NOMO-1 treated with dmso at 0.1 percent for 144 hours (cell line): ENCODE data around the gene IL17REL.

Experiments
- DNase-seq: peaks from one replicate; lab custom pipeline; 2025; ENCODE audit not compliant: unreplicated experiment; lab: John Stamatoyannopoulos, UW

Gene IL17REL

DNA sequence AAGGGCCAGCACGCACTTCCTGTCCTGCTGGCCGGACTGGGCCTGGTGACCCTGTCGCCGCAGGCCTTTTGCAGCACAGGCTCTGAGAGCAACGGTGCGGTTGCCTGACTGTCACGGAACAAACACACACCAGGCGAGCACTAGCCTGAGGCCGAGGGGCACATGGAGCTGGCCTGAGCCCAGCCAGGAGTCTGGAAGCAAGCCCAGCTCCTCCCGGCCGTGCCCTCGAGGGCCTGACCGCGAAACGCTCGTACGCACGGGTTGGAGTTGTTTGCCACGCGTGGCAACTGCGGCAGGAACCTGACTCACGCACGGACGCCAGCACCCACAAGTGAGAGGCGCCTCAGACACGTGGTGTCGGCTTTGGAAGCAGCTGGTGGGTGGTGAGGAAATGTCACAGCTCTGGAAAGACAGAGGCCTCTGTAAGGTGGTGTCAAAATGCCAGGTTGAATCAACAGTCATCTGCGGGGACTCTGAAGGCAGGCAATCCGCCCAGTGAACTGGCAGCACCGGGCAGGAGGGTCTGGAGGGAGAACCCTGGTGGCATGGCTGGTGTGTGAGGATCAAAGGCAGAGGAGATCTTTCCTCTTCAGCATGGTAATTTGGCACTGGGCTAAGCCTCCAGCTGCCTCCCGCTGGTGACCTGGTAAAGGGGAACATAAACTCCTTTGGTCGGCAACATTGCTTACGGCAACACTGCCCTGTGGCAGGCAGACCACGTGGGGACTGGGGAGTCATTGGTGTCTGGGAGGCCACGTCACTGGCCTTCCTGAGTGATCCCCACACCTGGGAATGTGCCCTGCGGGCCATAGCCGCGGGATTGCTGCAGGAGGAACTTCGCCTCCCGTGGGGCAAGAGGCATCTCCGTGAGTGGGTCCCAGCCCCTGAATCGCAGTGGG, 15.3 kb upstream of the IL17REL start:
- no peak for DNase-seq

DNA sequence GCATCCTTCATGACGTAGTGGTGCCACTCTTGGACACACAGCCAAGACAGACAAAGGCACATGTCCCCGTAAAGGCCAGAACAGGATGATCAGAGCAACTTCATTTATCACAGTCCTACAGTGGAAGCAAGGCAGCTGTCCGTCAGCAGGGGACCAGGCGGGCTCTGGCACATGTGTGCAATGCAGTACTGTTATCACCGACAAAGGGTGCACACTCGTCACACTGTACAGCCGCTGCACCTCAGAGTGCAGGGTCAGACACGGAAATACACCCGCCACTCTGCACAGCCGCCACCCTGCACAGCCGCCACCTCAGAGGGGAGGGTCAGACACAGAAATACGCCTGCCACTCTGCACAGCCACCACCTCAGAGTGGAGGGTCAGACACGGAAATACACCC, 13.4 kb upstream of the IL17REL start:
- no peak for DNase-seq

DNA sequence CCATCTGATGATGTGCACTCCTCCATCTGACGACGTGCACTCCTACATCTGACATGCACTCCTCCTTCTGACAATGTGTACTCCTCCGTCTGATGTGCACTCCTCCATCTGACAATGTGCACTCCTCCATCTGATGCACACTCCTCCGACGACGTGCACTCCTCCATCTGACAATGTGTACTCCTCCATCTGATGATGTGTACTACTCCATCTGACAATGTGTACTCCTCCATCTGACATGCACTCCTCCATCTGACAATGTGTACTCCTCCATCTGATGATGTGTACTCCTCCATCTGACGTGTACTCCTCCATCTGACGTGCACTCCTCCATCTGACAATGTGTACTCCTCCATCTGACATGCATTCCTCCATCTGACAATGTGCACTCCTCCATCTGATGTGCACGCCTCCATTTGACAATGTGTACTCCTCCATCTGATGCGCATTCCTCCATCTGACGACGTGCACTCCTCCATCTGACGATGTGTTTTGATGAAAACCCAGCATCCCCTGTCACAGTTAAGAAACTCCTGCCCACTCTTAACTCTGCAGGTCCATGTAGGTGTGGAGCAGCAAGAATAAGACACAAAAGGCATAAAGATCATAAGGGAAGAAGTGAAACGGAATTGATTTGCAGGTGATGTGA, 9.7 kb upstream of the IL17REL start:
- no peak for DNase-seq

DNA sequence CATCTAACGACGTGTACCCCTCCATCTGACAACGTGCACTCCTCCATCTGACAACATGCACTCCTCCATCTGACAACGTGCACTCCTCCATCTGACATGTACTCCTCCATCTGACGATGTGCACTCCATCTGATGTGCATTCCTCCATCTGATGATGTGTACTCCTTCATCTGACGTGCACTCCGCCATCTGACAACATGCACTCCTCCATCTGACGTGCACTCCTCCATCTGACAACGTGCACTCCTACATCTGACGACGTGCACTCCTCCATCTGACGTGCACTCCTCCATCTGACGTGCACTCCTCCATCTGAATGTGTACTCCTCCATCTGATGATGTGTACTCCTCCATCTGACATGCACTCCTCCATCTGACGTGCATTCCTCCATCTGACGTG, 8.0 kb upstream of the IL17REL start:
- no peak for DNase-seq

DNA sequence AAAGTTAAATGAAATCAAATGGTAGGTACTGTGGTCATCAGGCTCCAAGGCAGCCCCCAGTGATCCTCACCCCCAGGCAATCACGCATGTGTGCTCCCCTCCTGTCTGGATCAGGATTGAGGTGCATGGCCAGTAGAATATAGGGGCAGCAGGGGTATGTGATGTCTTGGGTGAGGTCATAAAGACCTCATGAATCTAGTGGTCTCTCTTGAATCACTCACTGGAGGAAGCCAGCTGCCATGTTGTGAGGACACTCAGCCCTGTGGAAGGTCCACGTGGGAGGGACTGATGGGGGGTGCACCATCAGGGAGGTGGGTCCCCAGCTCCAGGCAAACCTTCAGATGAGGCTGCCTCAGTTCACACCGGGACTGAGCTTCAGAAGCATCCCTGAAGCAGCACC, 6.8 kb upstream of the IL17REL start:
- no peak for DNase-seq

DNA sequence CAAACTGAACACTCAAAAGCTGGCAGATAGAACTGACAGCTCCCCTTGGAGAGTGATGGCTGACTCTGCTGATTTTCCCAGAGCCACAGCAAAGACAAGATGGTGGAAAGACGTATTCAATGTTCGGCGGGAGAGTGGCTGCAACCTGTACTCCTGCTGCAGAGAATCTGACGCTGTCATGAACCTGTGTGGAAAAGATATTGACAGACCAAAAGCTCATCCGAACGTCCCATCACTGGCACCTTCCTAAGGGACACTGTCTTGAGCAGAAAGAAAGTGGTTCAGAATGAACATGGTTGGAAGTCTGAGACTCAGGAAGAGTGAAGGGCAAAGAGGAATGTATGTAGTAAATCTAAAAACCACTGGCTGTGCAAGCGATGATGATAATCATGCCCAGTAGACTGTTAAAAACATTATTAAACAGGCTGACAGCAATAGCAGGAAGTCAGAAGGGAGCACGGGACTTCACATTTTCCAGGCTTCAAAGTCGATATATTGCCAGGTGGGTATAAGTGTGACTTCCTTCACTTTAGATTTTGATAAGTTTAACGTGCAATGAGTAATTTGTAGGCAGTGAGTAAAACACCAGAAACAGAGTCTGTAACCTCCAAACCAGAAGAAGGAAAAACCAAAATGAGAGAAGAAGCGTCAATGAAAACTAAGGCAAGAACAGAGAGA, 6.2 kb upstream of the IL17REL start:
- DNase-seq = no peak

DNA sequence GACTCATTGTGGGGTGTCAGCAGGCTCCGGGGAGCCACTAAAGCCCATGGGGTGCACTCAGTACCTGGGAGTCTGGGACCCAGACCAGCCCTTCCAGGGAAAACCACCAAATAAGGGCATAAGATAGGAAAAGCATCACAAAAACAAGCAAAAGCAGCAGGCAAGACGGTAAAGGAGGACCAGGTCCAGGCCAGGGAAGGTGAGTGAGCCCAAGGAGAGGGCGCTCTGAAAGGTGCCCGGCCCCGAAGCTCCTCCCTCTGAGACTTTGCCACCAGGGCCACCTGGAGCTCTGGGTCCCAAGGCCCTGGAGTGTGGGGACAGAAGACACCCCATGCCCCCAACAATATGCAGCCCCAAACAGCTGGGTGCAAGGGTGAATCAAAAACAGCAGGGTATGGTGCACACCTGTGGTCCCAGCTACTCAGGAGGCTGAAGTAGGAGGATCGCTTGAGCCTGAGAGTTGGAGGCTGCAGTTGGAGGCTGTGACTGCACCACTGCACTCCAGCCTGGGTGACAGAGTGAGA, 5.2 kb upstream of the IL17REL start:
- no peak for DNase-seq

DNA sequence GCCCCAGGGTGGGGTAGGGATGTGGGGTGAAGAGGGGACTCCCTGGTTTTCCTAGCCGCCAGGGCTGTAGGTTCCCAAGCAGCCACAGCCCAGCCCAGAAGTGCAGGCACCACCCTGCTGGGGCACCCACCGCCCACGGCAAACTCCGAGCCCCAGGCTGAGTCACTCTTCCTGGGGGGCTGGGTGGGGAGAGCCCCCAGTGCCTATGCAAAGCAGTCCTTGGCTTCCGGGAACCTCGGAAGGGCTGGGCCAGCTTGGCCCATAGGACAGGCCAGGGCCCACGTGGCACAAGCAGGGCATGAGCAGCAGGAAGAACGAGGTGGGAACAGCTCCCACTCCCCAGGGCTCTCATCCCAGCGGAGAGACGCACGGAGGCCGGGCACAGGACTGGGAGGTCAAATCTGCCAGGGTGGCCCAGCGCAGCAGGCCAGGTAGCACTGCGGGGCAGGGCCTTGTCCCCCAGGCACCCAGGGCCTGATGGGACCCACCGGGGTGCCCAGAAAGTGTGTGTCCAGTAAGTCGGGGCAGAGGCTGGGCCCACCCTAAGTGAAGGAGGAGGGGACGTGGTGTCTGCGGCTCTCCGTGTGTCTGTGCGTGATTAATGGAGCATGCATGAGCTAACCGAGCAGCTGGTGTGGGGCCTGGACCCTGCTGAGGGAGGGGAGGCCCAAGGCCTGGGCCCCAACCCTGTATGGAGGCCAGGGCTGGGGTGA, 4.6 kb upstream of the IL17REL start:
- no peak for DNase-seq

DNA sequence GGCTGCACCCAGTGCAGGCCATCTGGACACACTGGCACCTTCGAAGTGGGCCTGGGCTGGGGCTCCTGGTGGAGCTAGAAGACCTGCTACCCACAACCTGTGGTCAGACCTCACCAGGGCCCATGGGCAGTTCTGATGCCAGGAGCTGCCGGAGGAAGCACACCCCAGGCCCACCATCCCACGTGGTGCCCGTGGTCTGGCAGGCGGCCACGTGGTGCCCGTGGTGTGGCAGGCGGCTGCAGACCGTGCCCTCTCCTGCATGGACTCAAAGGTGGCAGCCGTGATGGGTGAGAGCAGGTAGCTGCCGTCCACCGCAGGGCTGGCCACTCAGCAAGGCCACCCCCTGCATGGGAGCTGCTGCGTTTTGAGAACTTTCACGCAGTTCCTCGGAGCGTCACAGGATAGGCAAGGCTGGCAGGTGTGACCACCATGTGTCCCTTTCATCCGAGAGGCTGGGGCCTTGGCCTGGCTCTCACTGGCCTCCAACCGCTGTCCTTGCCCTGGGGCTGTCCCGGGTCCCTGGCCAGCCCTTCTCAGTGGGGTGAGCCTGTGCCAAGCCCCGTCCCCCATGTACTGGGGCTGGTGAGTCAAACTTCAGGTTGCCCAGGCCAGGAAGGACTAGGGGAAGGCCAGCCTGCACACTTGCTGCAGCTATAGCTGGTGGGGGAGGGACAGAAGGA, 3.9 kb upstream of the IL17REL start:
- DNase-seq = no peak

DNA sequence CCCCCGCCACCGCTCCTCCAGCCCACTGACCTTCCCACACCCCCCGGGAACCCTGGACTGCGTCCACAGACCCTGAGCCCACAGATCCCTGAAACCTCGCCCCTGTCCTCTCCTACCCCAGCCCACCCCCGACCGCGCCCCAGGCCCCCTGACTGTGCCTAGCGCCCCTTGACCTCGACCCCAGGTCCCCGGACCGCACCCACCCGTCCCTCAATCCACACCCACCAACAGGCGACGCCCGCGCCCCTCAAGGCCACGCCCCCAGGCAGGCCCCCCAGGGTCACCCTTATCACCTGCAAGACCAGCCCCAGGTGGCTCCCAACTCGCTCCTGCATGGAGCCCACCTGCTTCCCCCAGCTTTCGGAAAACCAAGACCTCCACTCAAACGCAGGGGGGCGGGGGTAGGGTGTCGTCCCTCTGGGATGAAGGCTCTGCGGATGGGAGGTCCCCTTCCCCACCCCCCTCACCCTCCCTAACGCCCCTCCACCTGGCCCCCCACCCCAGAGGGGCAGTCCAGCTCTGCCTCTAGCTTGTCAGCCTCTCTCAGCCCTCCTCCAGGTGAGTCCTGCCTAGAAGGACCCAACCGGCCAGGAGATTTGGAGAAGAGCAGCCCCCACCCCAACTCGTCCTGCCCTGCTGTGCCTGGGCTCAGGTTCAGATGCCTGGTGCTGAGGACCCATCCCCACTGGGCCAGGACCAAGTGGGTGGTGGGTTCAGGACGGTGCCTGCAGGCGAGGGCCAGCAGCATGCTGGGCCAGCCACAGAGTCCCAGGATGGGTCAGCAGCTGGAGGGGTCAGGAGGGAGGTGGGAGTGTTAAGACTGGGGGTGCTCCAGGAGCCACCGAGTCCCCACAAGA, 3.1 kb upstream of the IL17REL start:
- no peak for DNase-seq

DNA sequence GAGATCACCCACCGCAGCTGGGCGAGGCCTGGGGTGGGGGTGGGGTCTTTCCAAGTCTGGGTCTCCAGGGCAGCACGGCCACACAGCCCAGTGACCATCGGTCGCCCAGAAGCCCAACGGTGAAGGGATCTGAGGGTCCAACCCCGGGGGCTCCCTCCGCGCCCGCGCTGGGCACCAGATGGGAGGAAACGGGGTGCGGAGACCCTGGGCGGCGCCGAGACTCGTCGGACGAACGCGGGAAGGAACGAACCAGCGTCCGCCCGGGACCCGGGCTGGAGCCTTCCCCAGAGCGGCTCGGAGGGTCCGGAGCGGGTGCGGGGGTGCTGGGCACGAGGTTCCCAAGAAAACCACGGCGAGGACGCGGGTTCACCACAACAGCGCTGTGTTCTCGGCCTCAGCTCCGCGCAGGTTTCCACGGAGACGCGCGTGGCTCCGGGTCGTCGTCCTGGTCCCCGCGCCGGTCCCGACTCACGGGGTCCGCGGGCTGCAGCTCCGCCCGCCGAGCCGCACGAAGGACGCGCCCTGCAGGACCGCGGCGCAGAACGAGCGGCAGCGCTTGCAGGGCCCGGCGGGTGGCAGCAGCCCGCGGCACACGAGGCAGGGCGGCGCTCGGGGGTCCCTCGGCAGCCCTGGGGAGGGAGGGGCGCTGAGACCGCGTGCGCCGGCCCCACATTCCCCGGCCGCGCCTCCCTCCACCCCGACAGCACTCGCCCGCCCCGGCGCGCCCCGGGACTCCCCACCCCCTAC, 2.3 kb upstream of the IL17REL start:
- no peak for DNase-seq

DNA sequence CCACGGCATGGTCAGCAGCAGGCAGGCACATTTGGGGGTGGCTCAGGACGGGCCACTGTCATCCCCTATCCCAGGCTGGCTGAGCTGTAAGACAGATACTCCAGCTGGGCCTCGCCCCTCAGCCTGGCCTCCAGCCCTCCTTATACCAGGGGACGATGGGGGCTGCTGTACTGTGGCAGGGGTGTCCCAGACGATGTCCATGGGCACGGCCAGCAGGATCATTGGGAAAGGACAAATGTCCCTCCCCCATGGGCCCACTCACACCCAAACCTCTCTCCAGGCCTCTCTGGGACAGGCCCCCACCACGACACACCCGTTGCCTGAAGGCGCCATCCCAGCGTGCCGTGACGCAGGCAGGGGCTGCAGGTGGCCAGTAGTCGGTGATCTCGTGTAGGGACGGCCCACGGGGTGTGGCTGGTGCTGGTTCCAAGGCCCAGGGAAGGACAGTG, 1.5 kb upstream of the IL17REL start:
- no peak for DNase-seq

DNA sequence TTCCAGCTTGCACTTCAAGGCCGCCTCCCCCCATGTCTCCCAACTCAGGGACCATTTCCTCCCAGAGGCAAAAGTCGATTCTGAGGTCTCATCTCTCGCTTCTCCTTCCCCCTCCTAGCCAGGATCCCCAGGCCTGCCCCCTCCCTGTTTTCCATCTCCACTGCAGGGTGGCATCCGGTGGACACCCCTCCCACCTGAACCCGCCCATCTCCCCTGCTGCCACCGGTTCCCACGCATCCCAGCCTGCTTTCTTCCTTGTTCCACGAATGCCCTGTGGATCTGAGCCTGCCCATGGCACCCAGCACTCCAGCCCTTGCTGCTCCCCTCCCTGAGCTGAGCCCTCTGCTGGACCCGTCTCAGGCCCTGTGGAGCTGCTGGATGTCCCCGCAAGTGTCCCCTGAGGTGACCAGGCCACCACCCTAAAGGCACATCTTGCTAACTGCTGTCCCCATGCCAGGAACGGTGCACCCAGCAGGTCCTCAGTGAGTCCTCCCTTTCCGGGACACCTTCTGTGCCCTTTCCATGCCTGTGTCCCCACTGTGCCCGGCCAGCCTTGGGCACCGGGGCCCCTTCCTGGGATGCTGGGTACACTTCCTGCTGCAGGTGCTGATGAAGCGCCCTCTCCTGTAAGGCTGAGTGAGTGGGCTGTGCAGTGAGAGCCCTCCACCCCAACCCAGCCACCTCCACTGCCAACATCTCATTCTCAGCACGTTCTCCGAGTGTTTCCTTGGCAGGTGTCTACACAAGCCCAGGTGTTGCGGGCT, 936 bp downstream of the IL17REL start:
- no peak for DNase-seq

DNA sequence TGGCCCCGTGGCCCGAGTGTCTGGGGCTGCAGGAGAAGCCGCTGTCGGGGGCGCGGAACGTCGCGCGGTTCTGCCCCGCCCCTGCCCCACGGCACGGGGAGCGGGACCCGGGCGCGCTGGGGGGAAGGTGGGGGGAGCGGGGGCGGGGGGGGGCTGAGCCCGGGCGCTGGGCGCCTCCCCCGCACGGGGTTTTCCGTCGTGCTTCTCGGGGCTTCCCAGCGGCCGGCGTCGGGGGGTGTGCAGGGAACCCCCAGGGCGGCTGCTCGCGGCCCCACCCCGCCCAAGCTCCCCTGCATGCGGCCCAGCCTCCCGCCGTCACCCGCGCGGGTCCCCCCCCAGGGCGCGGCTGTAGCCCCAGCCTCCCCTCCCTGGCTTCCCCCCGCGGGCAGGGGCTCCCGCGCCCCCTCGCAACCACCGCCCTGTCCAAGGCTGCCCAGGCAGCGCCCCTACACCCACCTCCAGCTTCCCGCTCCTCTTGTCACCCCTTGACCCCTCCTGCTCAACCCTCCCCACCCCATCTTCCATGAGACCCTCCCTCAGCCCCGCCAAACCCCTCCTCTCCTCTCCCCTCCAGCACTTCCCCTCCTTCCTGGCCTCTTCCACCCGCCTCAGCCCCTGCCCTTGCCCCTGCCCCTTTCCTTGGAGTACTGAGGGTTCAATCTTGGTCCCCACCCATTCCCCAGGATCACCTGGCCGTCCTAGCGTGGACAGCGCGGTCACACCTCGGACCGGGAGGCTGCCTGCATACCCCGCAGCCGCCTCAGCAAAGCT, 1.7 kb downstream of the IL17REL start:
- DNase-seq = no peak

DNA sequence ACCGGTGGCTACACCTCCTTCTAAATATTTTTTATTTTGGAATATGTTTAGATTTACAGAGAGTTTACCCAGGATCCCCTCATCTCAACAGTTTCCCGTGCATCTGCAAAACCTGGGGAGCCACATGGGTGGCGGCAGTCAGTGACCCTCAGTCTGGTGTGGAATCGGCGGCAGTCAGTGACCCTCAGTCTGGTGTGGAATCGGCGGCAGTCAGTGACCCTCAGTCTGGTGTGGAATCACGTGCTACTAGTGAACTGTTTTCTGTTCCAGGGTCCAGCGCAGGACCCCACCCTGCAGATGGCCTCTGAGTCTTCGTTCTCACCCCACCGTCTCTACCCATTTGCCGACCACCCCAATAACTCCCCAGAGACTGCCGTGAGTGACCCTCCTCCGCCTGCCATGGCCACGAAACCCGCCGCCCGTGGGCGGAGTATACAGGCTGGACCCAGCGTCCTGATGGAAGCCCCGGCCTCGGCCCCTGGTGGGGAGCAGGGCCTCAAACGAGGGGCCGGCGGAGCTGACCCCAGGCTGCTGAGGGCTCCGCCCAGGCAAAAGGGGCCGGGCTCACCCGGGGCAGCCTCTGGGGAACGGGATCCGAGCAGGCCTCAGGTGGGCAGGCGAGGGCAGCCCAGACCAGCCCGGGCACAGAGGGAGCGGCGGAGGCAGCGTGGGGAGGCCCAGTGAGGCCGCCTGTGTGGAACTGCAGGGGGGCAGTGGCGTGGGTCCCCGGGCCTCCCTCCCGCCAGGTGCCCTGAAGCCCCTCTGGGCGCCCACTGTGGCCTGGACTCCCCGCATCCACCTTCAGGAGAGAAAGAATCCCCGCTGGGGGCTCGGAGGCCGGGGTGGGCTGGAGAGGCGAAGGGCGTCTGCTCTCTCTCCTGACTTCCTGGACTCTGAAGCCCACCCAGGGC, 2.5 kb downstream of the IL17REL start:
- no peak for DNase-seq

DNA sequence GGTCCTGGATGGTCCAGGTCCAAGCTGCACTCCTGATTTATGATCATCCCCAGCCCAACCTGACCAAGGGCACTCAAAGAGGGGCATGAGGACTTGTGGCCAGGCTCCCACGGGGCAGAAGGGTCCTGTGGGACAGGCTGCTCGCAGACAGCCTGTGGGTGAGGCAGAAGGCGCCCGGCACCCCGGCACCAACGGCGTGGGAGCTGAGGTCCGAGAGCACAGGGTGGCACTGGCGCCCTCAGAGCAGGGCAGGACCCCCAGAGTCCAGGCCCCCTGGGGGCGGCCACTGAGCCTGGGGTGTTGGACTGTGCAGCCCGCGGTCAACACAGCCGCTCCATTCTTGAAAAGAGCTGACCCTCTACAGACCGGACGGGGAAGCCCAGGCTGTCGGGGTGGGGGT, 3.3 kb downstream of the IL17REL start:
- DNase-seq = no peak
